NB4 (cell line): Measurements from ENCODE around the gene THG1L.

Source experiments
- DNase-seq: peaks from one replicate; pipeline ENCODE4 v3.0.0; 2010; ENCODE audit warnings: low read depth
- H3K4me3 ChIP-seq: one replicate; pipeline ENCODE4 v1.5.1; 2011; ENCODE audit warnings: mild to moderate bottlenecking, low read depth, low read length, moderate library complexity
- MYC ChIP-seq: IDR thresholded peaks from 2 replicates; pipeline ENCODE4 v1.6.1; 2011; ENCODE audit warnings: low read depth, low read length
- POLR2A ChIP-seq: IDR thresholded peaks from 2 replicates; pipeline ENCODE4 v1.6.1; 2011; ENCODE audit warnings: mild to moderate bottlenecking; ENCODE audit not compliant: insufficient read length; ENCODE audit errors: extremely low read depth
- TF ChIP-seq, protein P1 (sequence below): IDR thresholded peaks from 2 replicates; pipeline ENCODE4 v1.6.1; 2011; ENCODE audit warnings: low read depth, low read length
- TF ChIP-seq, protein P2 (sequence below): IDR thresholded peaks from one replicate; pipeline ENCODE4 v1.5.1; 2012; ENCODE audit warnings: low read depth, low read length

The THG1L gene

GRCh38 chr5:157749462-157749799 is 18.2 kb downstream of the THG1L start:
- DNase-seq = no peak
- no peak overlapping the region for H3K4me3 ChIP-seq
- TF ChIP-seq, protein P1, sequence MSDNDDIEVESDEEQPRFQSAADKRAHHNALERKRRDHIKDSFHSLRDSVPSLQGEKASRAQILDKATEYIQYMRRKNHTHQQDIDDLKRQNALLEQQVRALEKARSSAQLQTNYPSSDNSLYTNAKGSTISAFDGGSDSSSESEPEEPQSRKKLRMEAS = no peak
- TF ChIP-seq MYC = no peak
- TF ChIP-seq, protein P2, sequence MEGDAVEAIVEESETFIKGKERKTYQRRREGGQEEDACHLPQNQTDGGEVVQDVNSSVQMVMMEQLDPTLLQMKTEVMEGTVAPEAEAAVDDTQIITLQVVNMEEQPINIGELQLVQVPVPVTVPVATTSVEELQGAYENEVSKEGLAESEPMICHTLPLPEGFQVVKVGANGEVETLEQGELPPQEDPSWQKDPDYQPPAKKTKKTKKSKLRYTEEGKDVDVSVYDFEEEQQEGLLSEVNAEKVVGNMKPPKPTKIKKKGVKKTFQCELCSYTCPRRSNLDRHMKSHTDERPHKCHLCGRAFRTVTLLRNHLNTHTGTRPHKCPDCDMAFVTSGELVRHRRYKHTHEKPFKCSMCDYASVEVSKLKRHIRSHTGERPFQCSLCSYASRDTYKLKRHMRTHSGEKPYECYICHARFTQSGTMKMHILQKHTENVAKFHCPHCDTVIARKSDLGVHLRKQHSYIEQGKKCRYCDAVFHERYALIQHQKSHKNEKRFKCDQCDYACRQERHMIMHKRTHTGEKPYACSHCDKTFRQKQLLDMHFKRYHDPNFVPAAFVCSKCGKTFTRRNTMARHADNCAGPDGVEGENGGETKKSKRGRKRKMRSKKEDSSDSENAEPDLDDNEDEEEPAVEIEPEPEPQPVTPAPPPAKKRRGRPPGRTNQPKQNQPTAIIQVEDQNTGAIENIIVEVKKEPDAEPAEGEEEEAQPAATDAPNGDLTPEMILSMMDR = no peak
- no peak for TF ChIP-seq POLR2A

DNA sequence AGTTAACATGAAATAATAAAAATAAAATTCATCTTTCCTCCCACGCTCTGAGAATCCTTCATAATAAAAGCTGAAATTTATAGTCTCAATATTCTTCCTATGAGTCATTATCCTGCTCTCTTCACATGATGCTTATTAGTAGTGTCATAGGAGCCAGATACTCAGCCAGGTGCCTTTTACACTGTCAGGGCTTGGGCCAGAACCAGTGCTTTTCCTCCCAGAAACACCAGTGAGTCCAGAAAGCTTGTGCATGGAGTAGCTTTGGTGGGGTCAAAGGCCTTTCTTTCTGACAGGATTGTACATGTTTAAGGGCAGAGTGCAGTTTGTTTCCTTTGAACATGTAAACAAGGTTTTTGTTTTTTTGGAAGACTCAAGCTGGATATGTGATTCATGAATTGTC is 19.1 kb downstream of the THG1L start:
- no peak overlapping the region for H3K4me3 ChIP-seq
- no peak for DNase-seq
- TF ChIP-seq MYC (no peak), POLR2A (no peak)
- TF ChIP-seq, protein P2 = no peak
- TF ChIP-seq, protein P1 = no peak

DNA sequence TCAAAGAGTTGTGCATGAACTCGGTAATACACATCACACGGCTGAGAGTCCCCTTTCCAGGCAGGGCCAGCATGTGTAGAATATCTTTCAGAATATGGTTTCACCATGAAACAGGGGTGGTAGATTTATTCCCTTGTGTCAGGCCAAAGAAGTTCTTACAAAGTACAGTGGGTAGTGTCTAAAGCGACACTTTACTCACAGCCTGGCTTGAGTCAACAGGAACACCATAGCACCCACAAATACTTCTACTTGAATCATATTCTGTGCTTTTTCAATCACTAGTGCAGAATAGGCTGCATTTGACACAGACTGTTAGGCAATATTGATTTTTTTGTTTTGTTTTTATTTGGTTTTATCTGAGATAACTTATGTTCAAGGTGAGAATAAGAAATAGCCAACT is 24.9 kb downstream of the THG1L start:
- H3K4me3 ChIP-seq = no peak overlapping the region
- TF ChIP-seq, protein P2 = no peak
- TF ChIP-seq POLR2A (no peak), MYC (no peak)
- TF ChIP-seq, protein P1 = no peak
- no peak for DNase-seq

- no peak for DNase-seq
- no peak overlapping the region for H3K4me3 ChIP-seq
- TF ChIP-seq, protein P2 = no peak
- TF ChIP-seq POLR2A (no peak), MYC (no peak)
- TF ChIP-seq, protein P1 = no peak
Observed at GRCh38 chr5:157758706-157759105, 27.5 kb downstream of the THG1L start.

GRCh38 chr5:157761690-157762621 is 30.7 kb downstream of the THG1L start:
- TF ChIP-seq, protein P2 = peak; percentile 66
- TF ChIP-seq, protein P1 = no peak
- no peak overlapping the region for H3K4me3 ChIP-seq
- peak; percentile 64 for DNase-seq
